Superior temporal gyrus (tissue), 1 donor: Measurements from ENCODE around the gene SAMD4B.
A peak's percentile ranks its signal among the peaks of the same experiment; 100 is the strongest.

Experiments used
- DNase-seq: peaks from one replicate; pipeline ENCODE4 v3.0.0-alpha.2; 2016; ENCODE audit errors: extremely low spot score

Gene SAMD4B

GRCh38 chr19:39409208-39410016 lies 67.2 kb downstream of the SAMD4B start:
- DNase-seq: no peak

GRCh38 chr19:39410017-39410830 lies 68.0 kb downstream of the SAMD4B start:
- no peak for DNase-seq

- no peak for DNase-seq
Observed at GRCh38 chr19:39410831-39411080, 68.5 kb downstream of the SAMD4B start.

GRCh38 chr19:39411081-39411831 lies 69.0 kb downstream of the SAMD4B start:
- DNase-seq: no peak

- DNase-seq: peak; percentile 95
Observed at GRCh38 chr19:39411832-39412099, 69.5 kb downstream of the SAMD4B start.

- DNase-seq: peak; percentile 99
Observed at GRCh38 chr19:39412100-39412866, 70.1 kb downstream of the SAMD4B start, which contains the start of gene PLEKHG2. TSS of gene PLEKHG2 (plus strand) at chr19:39412669. CDS start at chr19:39414087, 1,418 bp downstream.

- DNase-seq: no peak
Observed at GRCh38 chr19:39412867-39413271, 70.6 kb downstream of the SAMD4B start.

- no peak for DNase-seq
Observed at GRCh38 chr19:39413272-39413910, 71.2 kb downstream of the SAMD4B start.

- no peak for DNase-seq
Observed at GRCh38 chr19:39413911-39414608, 71.8 kb downstream of the SAMD4B start.

GRCh38 chr19:39415111-39416046 lies 73.2 kb downstream of the SAMD4B start:
- no peak for DNase-seq

GRCh38 chr19:39416152-39417120 lies 74.2 kb downstream of the SAMD4B start:
- DNase-seq: no peak

GRCh38 chr19:39417463-39418181 lies 75.4 kb downstream of the SAMD4B start:
- no peak for DNase-seq

GRCh38 chr19:39419003-39419402 lies 76.8 kb downstream of the SAMD4B start:
- no peak for DNase-seq

GRCh38 chr19:39420769-39421168 lies 78.5 kb downstream of the SAMD4B start:
- DNase-seq: no peak

- DNase-seq: no peak
Observed at GRCh38 chr19:39422020-39422419, 79.8 kb downstream of the SAMD4B start.

GRCh38 chr19:39423258-39424086 lies 81.3 kb downstream of the SAMD4B start:
- no peak for DNase-seq

GRCh38 chr19:39424934-39425333 lies 82.7 kb downstream of the SAMD4B start:
- no peak for DNase-seq
